A549 treated with Hydrocortisone at 1 μM for 4 hours (cell line): ENCODE data around the gene MRPL23. TPM values are rescaled to one million over a fixed set of nuclear protein-coding genes. Genes with fewer than 3 reads are reported as not detected.

Experiments used
- total RNA-seq: library from RNA; stranded (reverse); fragments of 200-300 nt; extraction: Qiagen RNA extraction; gene quantifications from 5 replicates; pipeline ENCODE4 v1.2.3, GENCODE V29; 2022

MRPL23 gene
- total RNA-seq: 124 to 165 TPM (median 151 TPM) in 5 replicates

GRCh38 chr11:1946812-1947484 is at the start of gene MRPL23:
Gene MRPL23 (plus strand): TSS chr11:1947332. CDS start chr11:1947363, 31 bp downstream.

GRCh38 chr11:1919391-1920127 is 27.6 kb upstream of the MRPL23 start, which contains the start of gene TNNT3:
Gene TNNT3 (plus strand): TSS chr11:1919703. CDS start chr11:1922875, 3,172 bp downstream.

GRCh38 chr11:1997755-1998154 is 50.6 kb downstream of the MRPL23 start, which contains the start of gene H19:
Gene H19 (minus strand): TSS chr11:1997842.

Other genes with a start within 250 kb of the MRPL23 start
- 1.1 to 2.3 TPM (median 1.2 TPM) in 5 replicates for gene IFITM10, start 196.7 kb upstream of the MRPL23 start, total RNA-seq
- gene CTSD, start 183.4 kb upstream of the MRPL23 start, total RNA-seq: 403 to 567 TPM (median 491 TPM) in 5 replicates
- 0.32 to 0.90 TPM (median 0.46 TPM) in 5 replicates for gene SYT8, start 112.3 kb upstream of the MRPL23 start, total RNA-seq
- gene TNNI2, start 108.4 kb upstream of the MRPL23 start, total RNA-seq: 0.28 to 0.36 TPM (median 0.31 TPM) in 3 of 5 replicates, not detected in the others
- gene LSP1, start 94.2 kb upstream of the MRPL23 start, total RNA-seq: 1.1 to 3.1 TPM (median 2.1 TPM) in 5 replicates
- gene PRR33, start 55.4 kb upstream of the MRPL23 start, total RNA-seq: not detected in 5 replicates
- gene TNNT3, start 27.6 kb upstream of the MRPL23 start, total RNA-seq: 0.15 to 0.20 TPM (median 0.18 TPM) in 3 of 5 replicates, not detected in the others
- gene H19, start 50.5 kb downstream of the MRPL23 start, total RNA-seq: 10.4 to 22.9 TPM (median 16.0 TPM) in 5 replicates
- 1.6 to 2.9 TPM (median 2.7 TPM) in 5 replicates for gene IGF2, start 192.1 kb downstream of the MRPL23 start, total RNA-seq
- not detected in 5 replicates for gene INS, start 213.9 kb downstream of the MRPL23 start, total RNA-seq
- gene TH, start 224.5 kb downstream of the MRPL23 start, total RNA-seq: 0.07 to 0.20 TPM in 2 of 5 replicates, not detected in the others